Embryonic facial prominence (tissue), 1 donor: Measurements from ENCODE around the gene CCL11.
A peak's percentile ranks its signal among the peaks of the same experiment; 100 is the strongest.

Experiments
- DNase-seq: peaks from one replicate; pipeline ENCODE4 v3.0.0-alpha.2; 2016; ENCODE audit errors: extremely low spot score

CCL11 gene

GRCh38 chr17:34257299-34257985, 28.1 kb upstream of the CCL11 start:
- DNase-seq: no peak

GRCh38 chr17:34257986-34258326, 27.6 kb upstream of the CCL11 start:
- no peak for DNase-seq

GRCh38 chr17:34259146-34259545, 26.4 kb upstream of the CCL11 start:
- DNase-seq: no peak

- DNase-seq: no peak
Measured at GRCh38 chr17:34260861-34261260, 24.7 kb upstream of the CCL11 start.

GRCh38 chr17:34261568-34262337, 23.8 kb upstream of the CCL11 start:
- DNase-seq: no peak

GRCh38 chr17:34265711-34266110, 19.8 kb upstream of the CCL11 start:
- no peak for DNase-seq

- DNase-seq: no peak
Measured at GRCh38 chr17:34269969-34270368, 15.6 kb upstream of the CCL11 start, which contains the start of gene CCL7. Gene CCL7, plus strand, starts transcription at chr17:34270221. Its CDS starts 70 bp downstream, at chr17:34270291.

GRCh38 chr17:34275881-34276280, 9.7 kb upstream of the CCL11 start:
- peak; percentile 42 for DNase-seq

- no peak for DNase-seq
Measured at GRCh38 chr17:34276826-34277225, 8.7 kb upstream of the CCL11 start.

- no peak for DNase-seq
Measured at GRCh38 chr17:34283571-34283970, 2.0 kb upstream of the CCL11 start.

- no peak for DNase-seq
Measured at GRCh38 chr17:34287875-34288274, 2.3 kb downstream of the CCL11 start.

- DNase-seq: no peak
Measured at GRCh38 chr17:34290586-34290985, 5.0 kb downstream of the CCL11 start.

- DNase-seq: no peak
Measured at GRCh38 chr17:34291721-34292348, 6.3 kb downstream of the CCL11 start.

GRCh38 chr17:34299027-34299426, 13.5 kb downstream of the CCL11 start:
- no peak for DNase-seq

- DNase-seq: no peak
Measured at GRCh38 chr17:34299956-34300577, 14.5 kb downstream of the CCL11 start.

- no peak for DNase-seq
Measured at GRCh38 chr17:34300652-34301370, 15.3 kb downstream of the CCL11 start.

- DNase-seq: no peak
Measured at GRCh38 chr17:34301986-34302385, 16.4 kb downstream of the CCL11 start.

- DNase-seq: no peak
Measured at GRCh38 chr17:34302636-34303035, 17.1 kb downstream of the CCL11 start.

GRCh38 chr17:34303606-34304005, 18.1 kb downstream of the CCL11 start:
- no peak for DNase-seq

- no peak for DNase-seq
Measured at GRCh38 chr17:34305061-34305460, 19.5 kb downstream of the CCL11 start.

GRCh38 chr17:34305606-34306005, 20.1 kb downstream of the CCL11 start:
- no peak for DNase-seq

GRCh38 chr17:34306466-34306865, 20.9 kb downstream of the CCL11 start:
- DNase-seq: no peak
